AG20443 (cell line): ENCODE measurements around the gene SP3.

ENCODE experiments used
- DNase-seq: peaks from one replicate; pipeline ENCODE4 v3.0.0; 2012; ENCODE audit warnings: low spot score, mixed read lengths

Gene SP3

GRCh38 chr2:173965372-173966025 is at the start of gene SP3:
Gene SP3, minus strand, starts transcription at chr2:173965373. Its CDS starts 202 bp downstream, at chr2:173965171.
- DNase-seq = peak; percentile 99

GRCh38 chr2:174014699-174015070 is 49.5 kb upstream of the SP3 start:
- DNase-seq = no peak

GRCh38 chr2:174014011-174014698 is 49.0 kb upstream of the SP3 start:
- peak; percentile 34 for DNase-seq

GRCh38 chr2:174013315-174013751 is 48.2 kb upstream of the SP3 start:
- peak; percentile 54 for DNase-seq

DNA sequence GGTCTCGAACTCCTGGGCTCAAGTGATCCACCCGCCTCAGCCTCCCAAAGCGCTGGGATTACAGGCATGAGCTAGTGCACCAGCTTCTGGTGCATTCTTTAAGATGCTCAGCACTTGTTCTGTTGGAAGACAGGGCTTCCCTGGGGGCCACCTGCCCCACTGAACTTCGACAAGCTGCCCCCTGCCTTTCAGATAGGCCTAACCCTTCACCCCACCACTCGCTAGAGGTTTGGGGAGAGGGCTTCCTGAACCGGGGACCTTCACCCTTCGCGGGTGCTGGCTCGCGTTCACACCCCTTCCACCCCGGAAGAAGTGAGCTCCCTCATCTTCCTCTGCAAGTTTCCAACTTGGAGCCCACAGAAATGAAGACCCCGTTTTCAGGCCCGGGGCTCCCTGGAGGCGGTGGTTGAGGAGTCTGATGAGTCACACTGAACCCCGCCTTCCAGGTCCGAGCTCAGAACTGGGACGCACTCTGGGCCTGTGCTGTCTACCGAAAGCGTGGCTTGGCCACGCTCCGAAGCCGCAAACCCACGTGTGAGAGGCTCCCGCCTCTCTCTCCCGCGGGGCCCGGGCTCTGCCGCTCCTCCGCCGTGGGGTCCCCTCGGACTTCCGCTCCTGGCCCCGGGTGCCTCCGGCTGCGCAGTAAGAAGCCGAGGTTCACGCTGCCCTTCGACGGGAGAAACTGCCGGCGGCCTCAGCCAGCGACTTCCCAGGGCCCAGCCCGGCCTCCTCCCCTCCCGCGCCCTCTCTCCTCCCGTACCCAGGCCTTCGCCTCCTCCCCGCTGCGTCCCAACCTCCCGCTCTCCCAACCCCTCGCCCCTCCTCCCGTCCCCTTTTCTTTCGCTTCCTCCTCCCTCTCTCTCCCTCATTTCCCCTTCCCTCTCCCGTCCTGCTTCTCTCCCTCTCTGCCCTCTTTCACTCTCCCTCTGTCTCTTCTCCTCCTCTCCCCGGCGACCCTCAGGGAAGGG is 47.5 kb upstream of the SP3 start:
- peak; percentile 80 for DNase-seq

DNA sequence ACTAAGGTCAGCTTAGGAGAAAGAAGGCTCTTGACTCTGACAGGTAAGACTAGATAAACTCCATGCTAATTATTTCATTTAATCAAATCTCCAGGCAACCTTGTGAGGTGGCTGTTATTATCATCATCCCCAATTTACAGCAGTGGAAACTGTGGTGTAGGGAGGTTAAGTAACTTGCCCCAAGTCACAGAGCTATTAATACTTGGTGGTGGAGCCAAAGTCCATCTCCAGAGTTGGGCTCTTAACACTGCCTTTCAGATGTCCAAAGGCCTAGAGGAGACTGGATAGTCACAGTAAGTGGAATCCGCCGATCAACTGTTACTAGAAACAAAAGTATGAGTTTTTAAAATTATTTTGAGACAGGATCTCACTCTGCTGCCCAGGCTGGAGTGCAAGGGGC is 46.6 kb upstream of the SP3 start:
- no peak for DNase-seq

GRCh38 chr2:174011173-174011572 is 46.0 kb upstream of the SP3 start:
- no peak for DNase-seq

DNA sequence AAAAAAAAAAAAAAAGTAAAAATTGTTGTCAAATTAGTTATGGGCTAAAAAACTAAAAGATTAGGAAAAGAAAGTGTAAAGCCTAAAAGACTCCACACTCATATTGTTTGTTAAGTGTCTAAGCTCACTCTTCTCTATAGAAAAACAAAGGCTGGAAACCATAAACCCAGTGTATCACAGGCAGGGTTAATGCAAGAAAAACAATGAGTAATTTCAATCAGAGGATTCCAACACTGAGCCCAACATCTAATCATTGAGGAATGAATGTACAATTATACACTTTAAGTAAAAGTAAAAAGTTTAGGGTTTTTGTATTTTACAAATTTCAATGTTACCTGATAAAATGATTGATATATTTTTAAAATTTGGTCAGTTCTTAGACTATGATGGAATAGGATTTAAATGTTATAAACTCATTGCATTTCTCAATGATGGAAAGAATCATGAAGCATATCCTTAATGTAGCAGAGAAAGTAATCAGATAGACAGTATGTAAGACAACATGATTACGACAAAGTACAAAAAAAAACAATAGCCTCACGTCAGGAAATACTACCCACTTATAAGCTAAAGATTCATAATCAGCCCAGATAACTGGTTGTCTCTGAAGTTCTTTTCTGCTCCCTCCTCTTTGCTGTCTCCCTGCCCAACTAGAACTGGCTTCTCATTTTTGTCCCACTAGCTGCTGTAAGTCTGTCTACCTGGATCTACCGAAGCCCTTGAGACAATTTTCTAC is 44.5 kb upstream of the SP3 start:
- DNase-seq = peak; percentile 32

GRCh38 chr2:174008720-174009119 is 43.5 kb upstream of the SP3 start:
- DNase-seq = no peak

DNA sequence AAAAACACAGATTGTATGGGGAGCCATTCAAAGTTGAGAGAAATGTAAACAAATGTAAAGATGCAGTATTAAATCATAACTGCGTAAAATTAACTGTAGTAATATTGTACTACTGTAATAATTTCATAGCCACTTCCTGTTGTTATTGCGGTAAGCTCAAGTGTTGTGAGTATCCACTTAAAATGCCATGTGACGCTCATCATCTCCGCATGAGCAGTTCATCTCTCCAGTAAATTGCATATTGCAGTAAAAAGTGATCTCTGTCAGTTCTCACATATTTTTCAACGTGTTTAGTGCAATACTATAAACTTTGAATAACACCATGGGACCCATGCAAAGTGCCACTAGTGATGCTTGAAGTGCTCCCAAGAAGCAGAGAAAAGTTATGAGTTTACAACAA is 41.8 kb upstream of the SP3 start:
- no peak for DNase-seq

DNA sequence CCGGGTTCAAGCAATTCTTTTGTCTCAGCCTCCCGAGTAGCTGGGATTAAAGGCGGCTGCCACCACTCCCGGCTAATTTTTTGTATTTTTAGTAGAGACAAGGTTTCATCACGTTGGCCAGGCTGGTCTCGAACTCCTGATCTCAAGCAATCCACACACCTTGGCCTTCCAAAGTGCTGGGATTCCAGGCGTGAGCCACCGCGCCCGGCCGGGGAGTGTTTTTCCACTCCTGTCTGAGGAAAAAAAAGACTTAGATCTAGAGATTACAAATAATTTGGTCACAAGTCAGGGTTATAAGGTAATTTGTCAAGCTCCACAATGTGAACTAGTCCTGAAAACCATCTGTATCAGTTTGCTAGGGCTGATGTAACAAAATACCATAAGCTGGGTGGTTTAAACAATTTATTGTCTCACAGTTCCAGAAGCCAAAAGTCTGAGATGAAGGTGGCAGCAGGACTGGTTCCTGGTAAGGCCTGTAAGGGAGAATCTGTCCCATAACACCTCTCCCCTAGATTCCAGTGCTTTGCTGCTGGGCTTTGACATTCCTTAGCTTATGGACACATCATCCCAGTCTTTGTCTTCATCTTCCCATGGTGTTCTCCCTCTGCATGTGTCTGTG is 40.7 kb upstream of the SP3 start:
- no peak for DNase-seq

DNA sequence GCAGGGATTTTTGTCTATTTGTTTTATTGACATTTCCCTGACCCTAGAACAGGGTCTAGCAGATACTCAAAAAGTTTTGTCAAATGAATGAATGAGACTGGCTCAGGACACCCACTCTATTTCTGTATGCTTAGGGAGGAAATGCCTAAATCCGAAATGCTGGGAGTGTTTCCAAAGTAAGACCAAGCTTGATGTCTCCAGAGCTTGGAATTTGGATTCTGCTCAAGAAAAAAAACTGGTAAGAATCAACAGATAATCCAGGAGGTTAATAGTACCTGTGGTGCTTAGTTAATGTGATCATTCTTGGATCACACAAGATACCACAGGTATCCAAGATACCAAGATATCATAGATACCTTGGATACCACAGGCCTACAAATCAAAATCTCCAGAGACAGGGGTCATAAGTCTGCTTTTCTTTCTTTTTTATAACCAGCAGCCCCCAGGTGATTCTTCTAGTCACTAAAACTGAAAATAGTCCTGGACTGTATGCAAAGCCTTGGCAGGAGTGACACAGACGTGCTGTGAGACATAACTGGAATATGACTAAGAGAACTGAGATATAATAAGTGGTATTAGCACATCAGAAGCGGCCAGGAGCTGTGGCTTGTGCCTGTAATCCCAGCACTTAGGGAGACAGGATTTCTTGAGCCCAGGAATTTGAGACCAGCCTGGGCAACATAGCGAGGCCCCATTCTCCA is 39.9 kb upstream of the SP3 start:
- DNase-seq = peak; percentile 63

DNA sequence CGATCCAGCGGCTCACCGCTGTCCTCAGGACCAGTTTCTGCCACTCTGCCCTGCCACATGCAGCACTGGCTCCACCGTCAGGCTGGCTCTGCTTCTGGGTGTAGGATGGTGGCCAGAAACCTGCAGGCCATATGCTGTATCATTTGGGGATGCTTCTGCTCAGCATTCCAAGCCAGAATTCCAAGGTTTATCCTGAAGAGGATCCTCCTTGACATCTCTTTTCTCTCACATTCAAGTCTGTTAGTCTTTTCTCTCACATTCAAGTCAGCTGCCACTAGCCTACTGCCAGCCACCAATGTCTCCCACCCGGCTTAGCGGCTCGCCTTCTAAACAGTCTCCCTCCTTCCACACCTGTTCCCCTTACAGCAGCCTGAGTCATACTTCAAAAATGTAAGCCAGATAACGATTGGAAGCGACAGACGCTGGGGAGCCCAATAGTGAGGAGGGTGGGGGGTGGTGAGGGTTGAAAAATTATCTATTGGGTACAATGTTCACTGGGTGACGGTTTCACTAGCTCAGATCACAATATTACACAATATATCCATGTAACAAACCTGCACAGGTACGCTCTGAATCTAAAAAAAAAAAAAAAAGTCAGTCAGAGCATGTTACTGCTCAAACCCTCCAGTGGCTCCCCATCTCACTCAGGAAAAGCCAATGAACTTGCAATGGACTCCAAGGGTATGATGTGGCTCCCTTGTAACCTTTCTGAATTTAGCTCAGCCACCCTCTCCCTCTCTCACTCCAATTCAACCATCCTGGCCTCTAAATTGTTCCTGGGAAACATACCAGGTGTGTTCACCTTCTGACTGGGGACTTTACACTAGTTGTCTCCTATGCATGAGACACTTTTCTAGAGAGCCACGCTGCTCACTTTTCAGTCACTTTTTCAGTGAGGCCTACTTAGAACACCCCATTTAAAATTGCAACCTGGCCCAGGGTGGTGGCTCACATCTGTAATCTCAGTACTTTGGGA is 38.8 kb upstream of the SP3 start:
- DNase-seq = no peak

- no peak for DNase-seq
Measured at GRCh38 chr2:174002679-174003078, 37.5 kb upstream of the SP3 start.

DNA sequence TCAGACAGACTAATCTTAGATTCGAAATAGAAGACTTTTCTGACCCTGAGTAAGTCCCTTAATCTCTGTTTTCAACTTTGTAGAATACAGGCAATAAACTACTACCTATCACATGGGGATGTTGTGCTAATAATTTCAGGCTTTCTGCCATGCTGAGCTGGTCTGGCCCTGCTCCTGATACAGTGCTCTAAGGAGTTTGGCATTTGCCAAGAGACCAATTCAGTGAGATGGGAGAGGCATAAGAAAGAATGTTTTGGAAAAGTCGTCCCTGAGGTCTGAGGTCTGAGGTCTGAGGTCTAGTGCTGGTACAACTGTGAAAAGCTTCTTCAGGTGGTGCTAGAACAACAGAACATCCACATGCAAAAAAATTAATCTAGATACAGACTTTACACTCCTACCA is 35.9 kb upstream of the SP3 start:
- no peak for DNase-seq

- DNase-seq = no peak
Measured at GRCh38 chr2:173999724-174000123, 34.6 kb upstream of the SP3 start.

- no peak for DNase-seq
Measured at GRCh38 chr2:173999272-173999671, 34.1 kb upstream of the SP3 start.

GRCh38 chr2:173998386-173998785 is 33.2 kb upstream of the SP3 start:
- DNase-seq = no peak

DNA sequence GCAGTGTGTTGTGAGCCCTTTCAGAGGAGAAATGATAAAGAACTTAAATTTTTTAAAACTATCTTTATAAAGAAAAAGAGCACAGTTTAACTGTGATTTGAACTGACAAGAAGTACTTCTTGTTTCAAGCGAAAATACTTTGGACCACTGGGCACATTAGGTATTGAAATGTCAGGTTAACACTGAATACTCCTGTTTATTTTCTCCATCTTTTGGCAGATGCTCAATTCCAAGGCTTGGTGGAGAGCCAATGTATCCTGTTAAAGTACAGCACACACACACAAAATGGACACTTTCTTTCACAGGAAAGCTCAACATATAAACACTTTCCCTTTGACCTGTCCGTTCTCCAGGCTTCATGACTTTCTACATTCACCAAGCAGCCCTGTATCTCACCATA is 32.6 kb upstream of the SP3 start:
- no peak for DNase-seq

- peak; percentile 69 for DNase-seq
Measured at GRCh38 chr2:173997269-173997668, 32.1 kb upstream of the SP3 start.
